AG09319 (cell line): ENCODE data around the gene CCDC138.

Experiments used
- DNase-seq: peaks from one replicate; pipeline ENCODE4 v3.0.0-alpha.2; 2010; ENCODE audit warnings: low read depth; ENCODE audit errors: extremely low read depth
- CTCF ChIP-seq: IDR thresholded peaks from 2 replicates; pipeline ENCODE4 v1.5.1; 2011; ENCODE audit warnings: low read depth, mild to moderate bottlenecking, inconsistent platforms, low read length, moderate library complexity

The CCDC138 gene

GRCh38 chr2:108923736-108924579 lies 137.4 kb downstream of the CCDC138 start:
- DNase-seq = no peak

DNA sequence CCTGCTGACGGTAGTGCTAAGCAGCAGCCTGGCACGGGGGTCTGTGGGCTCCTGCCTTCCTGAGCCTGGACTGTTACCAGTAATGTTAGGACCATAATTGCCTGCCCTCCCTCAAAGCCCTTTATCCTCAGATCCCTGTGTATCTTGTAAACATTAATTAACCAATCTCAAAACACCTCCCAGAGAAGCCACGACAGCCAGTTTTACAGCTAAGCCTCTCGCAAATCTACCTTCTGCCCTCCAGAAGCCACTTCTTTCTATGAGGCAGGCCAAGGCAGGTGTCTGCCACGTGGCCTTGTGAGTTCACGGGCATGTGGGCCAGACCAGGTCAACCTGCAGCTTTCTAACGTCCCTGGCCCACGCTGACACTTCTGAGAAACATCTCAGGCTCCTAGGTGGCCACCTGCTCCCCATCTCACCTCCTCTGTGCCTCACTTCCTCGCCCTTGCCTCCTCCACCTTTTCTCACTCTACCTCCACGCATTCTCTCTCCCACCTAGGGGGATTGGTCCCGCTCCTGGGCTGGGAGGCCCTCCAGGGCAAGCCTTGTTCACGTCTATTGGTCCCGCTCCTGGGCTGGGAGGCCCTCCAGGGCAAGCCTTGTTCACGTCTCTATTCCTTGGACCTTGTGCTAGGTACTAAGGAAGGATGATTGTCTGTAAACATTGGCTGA lies 138.1 kb downstream of the CCDC138 start:
- no peak for DNase-seq
- no peak for TF ChIP-seq CTCF

More at GRCh38 chr2:108923736-108924579, 137.4 kb downstream of the CCDC138 start:
- TF ChIP-seq CTCF = no peak

- no peak for DNase-seq
Observed at GRCh38 chr2:108925286-108925685, 138.7 kb downstream of the CCDC138 start.

GRCh38 chr2:108925735-108926134 lies 139.2 kb downstream of the CCDC138 start:
- TF ChIP-seq CTCF = no peak
- no peak for DNase-seq

More at GRCh38 chr2:108925286-108925685, 138.7 kb downstream of the CCDC138 start:
- no peak for TF ChIP-seq CTCF
